Activated CD8-positive, alpha-beta T cell treated with anti-CD3 and anti-CD28 coated beads, Interleukin-2, amount 10 ng/mL, durations not matched to agents 7 days and 5 days (primary cell): ENCODE measurements around the gene DGLUCY. TPM values are rescaled to one million over a fixed set of nuclear protein-coding genes. Genes with fewer than 3 reads are reported as not detected.

Experiments used
- ATAC-seq: fragments of 150-1000 bp; cut with Tn5 transposase; one replicate; pipeline ENCODE4 v1.10.0; 2021; ENCODE audit warnings: moderate library complexity
- CTCF ChIA-PET: fragments of 350-600 bp; sonication (Branson Sonifier 250); formaldehyde crosslinking; loops from one replicate; lab custom pipeline; 2021; ENCODE audit warnings: antibody characterized with exemption; lab: Charles Lee
- POLR2A ChIA-PET: fragments of 350-600 bp; sonication (Branson Sonifier 250); formaldehyde crosslinking; loops from one replicate; lab custom pipeline; 2021; ENCODE audit warnings: antibody characterized with exemption; lab: Charles Lee
- DNase-seq: peaks from one replicate; pipeline ENCODE4 v3.0.0-alpha.2; 2020
- H3K27ac Mint-ChIP-seq: one replicate; pipeline ENCODE4 v1.8.0; 2021; ENCODE audit warnings: mild to moderate bottlenecking, mixed read lengths
- H3K27me3 Mint-ChIP-seq: one replicate; pipeline ENCODE4 v1.8.0; 2021; ENCODE audit warnings: low read depth, mixed read lengths
- H3K36me3 Mint-ChIP-seq: one replicate; pipeline ENCODE4 v1.8.0; 2021; ENCODE audit warnings: low read depth, mixed read lengths
- H3K4me1 Mint-ChIP-seq: one replicate; pipeline ENCODE4 v1.8.0; 2021; ENCODE audit warnings: low read depth, mixed read lengths
- H3K4me3 Mint-ChIP-seq: one replicate; pipeline ENCODE4 v1.8.0; 2021; ENCODE audit warnings: mild to moderate bottlenecking, mixed read lengths
- H3K9me3 Mint-ChIP-seq: one replicate; pipeline ENCODE4 v1.8.0; 2022; ENCODE audit warnings: mixed read lengths; ENCODE audit not compliant: insufficient read depth
- total RNA-seq, 2 experiments: library from RNA; stranded (reverse); gene quantifications; one replicate each; pipeline ENCODE4 v1.2.3, GENCODE V29; 2021

Gene DGLUCY
- total RNA-seq, 2 experiments from 2014 or later, result 111 to 119 TPM

- POLR2A ChIA-PET, result interaction anchor here (0.6 to 2.2 kb wide), 2 partner anchors 37 to 198 kb away, joined by 3 to 10 read pairs; no protein-coding TSS in a partner anchor
- Mint-ChIP-seq H3K27me3 (no peaks in the 10 kb centered on the region), H3K36me3 (peaks cover 89% of the 10 kb centered on the region), H3K9me3 (no peaks in the 10 kb centered on the region), H3K27ac (peak overlapping the region; percentile 57), H3K4me1 (peaks cover 43% of the 10 kb centered on the region), H3K4me3 (no peak overlapping the region)
- ATAC-seq, result peak; percentile 35
- CTCF ChIA-PET, result interaction anchor here (1.0 to 1.4 kb wide), 2 partner anchors 13 to 81 kb away, joined by 3 to 5 read pairs; no protein-coding TSS in a partner anchor
- no peak for DNase-seq
These were observed 93.1 kb downstream of the DGLUCY start for GRCh38 chr14:91207008-91207407.

DNA sequence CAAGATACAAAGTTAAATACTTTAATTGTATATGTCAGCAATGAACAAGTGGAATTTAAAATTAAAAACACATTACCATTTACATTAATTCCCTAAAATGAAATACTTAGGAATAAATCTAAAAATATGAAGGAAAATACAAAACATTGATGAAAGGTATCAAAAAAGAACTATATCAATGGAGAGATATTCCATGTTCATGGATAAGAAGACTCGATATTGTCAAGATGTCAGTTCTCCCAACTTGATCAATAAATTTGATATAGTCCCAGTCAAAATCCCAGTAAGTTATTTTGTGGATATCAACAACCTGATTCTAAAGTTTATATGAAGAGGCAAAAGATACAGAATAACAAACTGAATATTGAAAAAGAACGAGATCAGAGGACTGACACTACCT is 97.1 kb downstream of the DGLUCY start:
- H3K36me3 Mint-ChIP-seq, result peaks cover 75% of the 10 kb centered on the region
- POLR2A ChIA-PET, result interaction anchor here (1.0 kb wide), 1 partner anchor 30 kb away, joined by 3 read pairs; no protein-coding TSS in a partner anchor
- ATAC-seq, result no peak

GRCh38 chr14:91214306-91214705 is 100.4 kb downstream of the DGLUCY start:
- POLR2A ChIA-PET, result no interaction called here
- no peak overlapping the region for H3K4me3 Mint-ChIP-seq
- CTCF ChIA-PET, result interaction anchor here (1.2 kb wide), 1 partner anchor 37 kb away, joined by 3 read pairs; no protein-coding TSS in a partner anchor
- H3K27ac Mint-ChIP-seq, result peak overlapping the region; percentile 35
- no peaks in the 10 kb centered on the region for H3K27me3 Mint-ChIP-seq
- ATAC-seq, result no peak
- DNase-seq, result no peak
- H3K4me1 Mint-ChIP-seq, result peaks cover 12% of the 10 kb centered on the region
- no peaks in the 10 kb centered on the region for H3K9me3 Mint-ChIP-seq
- H3K36me3 Mint-ChIP-seq, result peaks cover 64% of the 10 kb centered on the region

More for the DNA sequence above, 97.1 kb downstream of the DGLUCY start:
- H3K4me1 Mint-ChIP-seq, result peaks cover 19% of the 10 kb centered on the region
- H3K9me3 Mint-ChIP-seq, result no peaks in the 10 kb centered on the region
- no peaks in the 10 kb centered on the region for H3K27me3 Mint-ChIP-seq
- CTCF ChIA-PET, result no interaction called here
- no peak overlapping the region for H3K4me3 Mint-ChIP-seq
- no peak for DNase-seq
- H3K27ac Mint-ChIP-seq, result no peak overlapping the region

- ChIA-PET CTCF (interaction anchor here (0.8 to 1.0 kb wide), 2 partner anchors 12 to 62 kb away, joined by 3 read pairs; no protein-coding TSS in a partner anchor), POLR2A (interaction anchor here (0.9 to 1.6 kb wide), 2 partner anchors 14 to 48 kb away, joined by 3 read pairs; no protein-coding TSS in a partner anchor)
- no peaks in the 10 kb centered on the region for H3K9me3 Mint-ChIP-seq
- H3K4me3 Mint-ChIP-seq, result no peak overlapping the region
- H3K27me3 Mint-ChIP-seq, result no peaks in the 10 kb centered on the region
- peaks cover 63% of the 10 kb centered on the region for H3K36me3 Mint-ChIP-seq
- DNase-seq, result no peak
- peaks cover 21% of the 10 kb centered on the region for H3K4me1 Mint-ChIP-seq
- H3K27ac Mint-ChIP-seq, result no peak overlapping the region
- no peak for ATAC-seq
These were observed 101.5 kb downstream of the DGLUCY start for GRCh38 chr14:91215381-91215780.

DNA sequence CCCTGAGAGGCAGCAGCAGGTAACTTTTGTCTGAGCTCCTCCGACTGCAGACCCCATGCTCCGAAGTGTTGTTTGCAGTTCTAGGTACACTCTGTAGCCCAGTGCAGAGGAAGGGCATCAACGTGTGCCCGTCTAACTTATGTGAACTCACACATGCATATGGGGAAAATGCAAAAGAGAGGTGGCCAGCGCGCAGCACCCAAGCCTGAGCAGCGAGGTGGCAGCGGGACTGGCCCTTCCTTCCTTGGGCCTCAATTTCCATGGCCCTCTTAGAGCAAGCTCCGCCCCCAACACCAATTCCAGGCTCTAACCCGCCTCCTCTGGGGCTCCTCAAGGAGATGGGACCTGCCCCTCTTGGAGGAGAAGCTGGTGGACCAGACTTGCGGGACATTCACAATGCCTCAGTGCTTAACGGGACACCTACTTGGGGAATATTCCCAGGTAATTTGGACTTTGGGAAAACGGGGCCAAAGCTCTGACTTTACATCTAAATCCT is 102.9 kb downstream of the DGLUCY start:
- CTCF ChIA-PET, result interaction anchor here (1.7 kb wide), 1 partner anchor 40 kb away, joined by 8 read pairs; no protein-coding TSS in a partner anchor
- H3K27ac Mint-ChIP-seq, result peak overlapping the region; percentile 15
- H3K9me3 Mint-ChIP-seq, result no peaks in the 10 kb centered on the region
- H3K4me1 Mint-ChIP-seq, result peaks cover 35% of the 10 kb centered on the region
- no peak overlapping the region for H3K4me3 Mint-ChIP-seq
- H3K36me3 Mint-ChIP-seq, result peaks cover 66% of the 10 kb centered on the region
- ATAC-seq, result no peak
- POLR2A ChIA-PET, result interaction anchor here (1.0 to 1.6 kb wide), 4 partner anchors 13 to 39 kb away, joined by 3 to 5 read pairs (median 4); no protein-coding TSS in a partner anchor
- DNase-seq, result no peak
- H3K27me3 Mint-ChIP-seq, result no peaks in the 10 kb centered on the region

- H3K9me3 Mint-ChIP-seq, result peaks cover 5% of the 10 kb centered on the region
- POLR2A ChIA-PET, result no interaction called here
- ATAC-seq, result no peak
- CTCF ChIA-PET, result no interaction called here
- peaks cover 71% of the 10 kb centered on the region for H3K36me3 Mint-ChIP-seq
- DNase-seq, result no peak
- H3K4me3 Mint-ChIP-seq, result no peak overlapping the region
- H3K27ac Mint-ChIP-seq, result peak overlapping the region; percentile 7
- no peaks in the 10 kb centered on the region for H3K27me3 Mint-ChIP-seq
- peaks cover 46% of the 10 kb centered on the region for H3K4me1 Mint-ChIP-seq
These were observed 104.1 kb downstream of the DGLUCY start for GRCh38 chr14:91218014-91218413.

- POLR2A ChIA-PET, result interaction anchor here (1.1 to 3.0 kb wide), 3 partner anchors 9 to 31 kb away, joined by 3 to 14 read pairs (median 9); partner anchors contain the start of gene GPR68
- Mint-ChIP-seq H3K27me3 (no peaks in the 10 kb centered on the region), H3K4me3 (no peak overlapping the region), H3K27ac (peak overlapping the region; percentile 72), H3K4me1 (peaks cover 61% of the 10 kb centered on the region), H3K9me3 (peaks cover 5% of the 10 kb centered on the region), H3K36me3 (peaks cover 79% of the 10 kb centered on the region)
- CTCF ChIA-PET, result interaction anchor here (1.0 to 1.1 kb wide), 2 partner anchors 14 to 30 kb away, joined by 3 to 5 read pairs; no protein-coding TSS in a partner anchor
- ATAC-seq (no peak), DNase-seq (no peak)
These were observed 105.9 kb downstream of the DGLUCY start for GRCh38 chr14:91219517-91220389.

DNA sequence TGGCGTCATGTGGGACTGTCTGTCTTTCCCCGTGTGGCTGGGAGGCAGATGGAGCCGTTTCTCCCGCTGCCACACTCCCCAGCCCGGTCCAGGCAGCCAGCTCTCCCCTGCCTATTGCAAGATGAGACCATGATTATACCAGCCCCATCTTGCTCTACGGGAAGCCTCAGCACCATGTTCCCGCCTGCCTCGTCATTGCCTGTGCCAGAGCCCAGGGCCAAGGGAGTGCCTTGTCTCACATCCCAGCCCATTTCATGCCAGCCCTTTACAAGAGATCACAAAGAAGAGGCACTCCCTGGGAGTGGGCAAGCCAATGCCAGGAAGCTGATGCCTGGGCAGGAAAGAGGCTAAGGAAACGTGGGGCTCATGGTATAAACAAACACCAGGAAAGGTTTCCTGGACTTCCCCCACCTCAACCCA is 106.7 kb downstream of the DGLUCY start:
- no peaks in the 10 kb centered on the region for H3K27me3 Mint-ChIP-seq
- peaks cover 83% of the 10 kb centered on the region for H3K36me3 Mint-ChIP-seq
- peaks cover 5% of the 10 kb centered on the region for H3K9me3 Mint-ChIP-seq
- no peak overlapping the region for H3K4me3 Mint-ChIP-seq
- ATAC-seq (no peak), DNase-seq (no peak)
- ChIA-PET CTCF (no interaction called here), POLR2A (interaction anchor here (3.0 kb wide), 1 partner anchor 24 kb away, joined by 14 read pairs; the partner anchor contains the start of gene GPR68)
- H3K27ac Mint-ChIP-seq, result peak overlapping the region; percentile 69
- H3K4me1 Mint-ChIP-seq, result peaks cover 69% of the 10 kb centered on the region

DNA sequence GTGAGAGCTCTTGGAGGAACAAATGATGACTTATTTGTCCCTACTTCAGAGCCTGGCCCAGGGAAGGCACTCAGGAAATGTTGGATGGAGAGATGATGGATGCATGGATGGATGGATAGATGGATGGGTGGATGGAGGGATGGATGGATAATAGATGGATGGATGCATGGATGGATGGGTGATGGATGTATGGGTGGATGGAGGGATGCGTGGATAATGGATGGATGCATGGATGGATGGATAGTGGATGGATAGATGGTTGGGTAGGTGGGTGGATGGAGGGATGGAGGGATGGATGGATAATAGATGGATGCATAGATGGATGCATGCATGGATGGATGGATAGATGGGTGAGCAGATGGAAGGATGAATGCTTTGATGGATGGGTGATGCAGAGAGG is 107.4 kb downstream of the DGLUCY start:
- ATAC-seq (no peak), DNase-seq (no peak)
- H3K27ac Mint-ChIP-seq, result peak overlapping the region; percentile 27
- no peak overlapping the region for H3K4me3 Mint-ChIP-seq
- H3K4me1 Mint-ChIP-seq, result peaks cover 76% of the 10 kb centered on the region
- H3K9me3 Mint-ChIP-seq, result peaks cover 5% of the 10 kb centered on the region
- ChIA-PET CTCF (no interaction called here), POLR2A (interaction anchor here (3.0 kb wide), 1 partner anchor 23 kb away, joined by 14 read pairs; the partner anchor contains the start of gene GPR68)
- no peaks in the 10 kb centered on the region for H3K27me3 Mint-ChIP-seq
- peaks cover 83% of the 10 kb centered on the region for H3K36me3 Mint-ChIP-seq

DNA sequence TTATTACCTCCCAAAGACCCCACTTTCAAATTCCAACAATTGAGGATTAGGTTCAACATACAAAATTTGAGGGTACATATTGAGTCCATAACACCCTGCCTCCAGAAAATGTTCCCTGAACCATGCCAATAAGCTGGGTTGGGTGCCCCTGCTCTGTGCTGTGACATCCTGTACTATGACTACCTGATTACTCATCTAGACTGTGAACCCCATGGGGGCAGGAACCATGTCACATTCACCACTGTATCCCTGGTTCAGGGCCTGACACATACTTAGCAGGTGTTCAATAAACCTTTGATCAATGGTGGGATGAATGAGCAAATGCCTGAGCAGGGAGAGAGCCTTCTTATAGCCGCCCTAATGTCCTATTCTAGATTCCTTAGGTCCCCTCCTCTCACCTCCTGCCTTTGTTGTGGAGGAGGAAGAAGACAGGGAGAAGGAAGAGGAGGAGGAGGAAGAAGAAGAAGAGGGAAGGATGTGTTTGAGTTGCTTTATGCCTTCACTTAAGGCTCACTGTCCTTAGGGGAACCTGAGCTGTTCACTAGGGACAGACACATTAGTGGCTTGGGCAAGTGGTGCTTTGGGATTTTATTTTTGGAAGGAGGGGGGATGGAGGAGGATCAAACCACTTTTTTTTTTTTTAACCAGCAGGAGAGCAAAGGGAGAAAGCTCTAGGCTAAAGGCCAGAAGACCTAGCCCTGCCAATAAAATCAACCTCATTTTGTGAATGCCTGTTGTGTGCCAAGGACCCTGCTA is 109.3 kb downstream of the DGLUCY start:
- Mint-ChIP-seq H3K27me3 (no peaks in the 10 kb centered on the region), H3K4me3 (no peak overlapping the region), H3K4me1 (peaks cover 89% of the 10 kb centered on the region), H3K27ac (peak overlapping the region; percentile 22), H3K9me3 (peaks cover 5% of the 10 kb centered on the region), H3K36me3 (peaks cover 82% of the 10 kb centered on the region)
- ChIA-PET CTCF (interaction anchor here (1.0 to 1.6 kb wide), 2 partner anchors 18 to 46 kb away, joined by 3 to 9 read pairs; no protein-coding TSS in a partner anchor), POLR2A (interaction anchor here (1.2 to 1.6 kb wide), 3 partner anchors 11 to 23 kb away, joined by 3 to 12 read pairs (median 3); partner anchors contain the start of gene GPR68)
- ATAC-seq, result no peak
- no peak for DNase-seq

GRCh38 chr14:91225025-91225424 is 111.2 kb downstream of the DGLUCY start:
- peaks cover 5% of the 10 kb centered on the region for H3K9me3 Mint-ChIP-seq
- H3K4me3 Mint-ChIP-seq, result no peak overlapping the region
- POLR2A ChIA-PET, result interaction anchor here (5.8 kb wide), 1 partner anchor 18 kb away, joined by 541 read pairs; the partner anchor contains the start of gene GPR68
- DNase-seq, result no peak
- H3K36me3 Mint-ChIP-seq, result peaks cover 79% of the 10 kb centered on the region
- ATAC-seq, result no peak
- H3K27me3 Mint-ChIP-seq, result no peaks in the 10 kb centered on the region
- peak overlapping the region; percentile 97 for H3K27ac Mint-ChIP-seq
- CTCF ChIA-PET, result interaction anchor here (1.3 to 5.6 kb wide), 2 partner anchors 18 to 48 kb away, joined by 3 to 85 read pairs; partner anchors contain the start of gene GPR68
- peaks cover 99% of the 10 kb centered on the region for H3K4me1 Mint-ChIP-seq
